NT2/D1 (cell line): Measurements from ENCODE around the gene COX17.

Experiments used
- DNase-seq: peaks from one replicate; pipeline ENCODE4 v3.0.0-alpha.2; 2011; ENCODE audit warnings: low read depth, low spot score
- H3K27me3 ChIP-seq: 2 replicates; pipeline ENCODE4 v1.6.0; 2011; ENCODE audit warnings: mild to moderate bottlenecking; ENCODE audit not compliant: insufficient read length, insufficient read depth
- H3K36me3 ChIP-seq: 2 replicates; pipeline ENCODE4 v1.6.1; 2011; ENCODE audit warnings: mild to moderate bottlenecking, low read length, mixed read lengths; ENCODE audit not compliant: insufficient read depth, insufficient read length
- H3K4me1 ChIP-seq: 2 replicates; pipeline ENCODE4 v1.5.1; 2011; ENCODE audit not compliant: insufficient read depth, insufficient read length
- H3K4me3 ChIP-seq: 2 replicates; pipeline ENCODE4 v1.5.1; 2011; ENCODE audit warnings: low read depth; ENCODE audit not compliant: insufficient read length
- H3K9ac ChIP-seq: 2 replicates; pipeline ENCODE4 v1.6.0; 2011; ENCODE audit warnings: low read depth; ENCODE audit not compliant: insufficient read length
- H3K9me3 ChIP-seq: 2 replicates; pipeline ENCODE4 v1.5.1; 2011; ENCODE audit warnings: mild to moderate bottlenecking, low read length; ENCODE audit not compliant: insufficient read depth
- SUZ12 ChIP-seq: IDR thresholded peaks from 2 replicates; pipeline ENCODE4 v1.6.1; 2011; ENCODE audit not compliant: insufficient read length, insufficient read depth; ENCODE audit errors: extremely low read depth
- YY1 ChIP-seq: IDR thresholded peaks from 2 replicates; pipeline ENCODE4 v1.6.1; 2011; ENCODE audit not compliant: insufficient read length, insufficient read depth
- ZNF274 ChIP-seq: IDR thresholded peaks from 2 replicates; pipeline ENCODE4 v1.6.1; 2011; ENCODE audit warnings: mild to moderate bottlenecking, low read depth, low read length

Gene COX17

GRCh38 chr3:119652306-119653033, 24.7 kb downstream of the COX17 start:
- H3K4me3 ChIP-seq: no peak overlapping the region
- DNase-seq: no peak
- H3K9ac ChIP-seq: no peak overlapping the region
- H3K4me1 ChIP-seq: no peaks in the 10 kb centered on the region
- H3K27me3 ChIP-seq: no peaks in the 10 kb centered on the region
- H3K36me3 ChIP-seq: no peaks in the 10 kb centered on the region
- H3K9me3 ChIP-seq: no peaks in the 10 kb centered on the region
- no peak for TF ChIP-seq YY1
- TF ChIP-seq ZNF274: no peak
- no peak for TF ChIP-seq SUZ12

DNA sequence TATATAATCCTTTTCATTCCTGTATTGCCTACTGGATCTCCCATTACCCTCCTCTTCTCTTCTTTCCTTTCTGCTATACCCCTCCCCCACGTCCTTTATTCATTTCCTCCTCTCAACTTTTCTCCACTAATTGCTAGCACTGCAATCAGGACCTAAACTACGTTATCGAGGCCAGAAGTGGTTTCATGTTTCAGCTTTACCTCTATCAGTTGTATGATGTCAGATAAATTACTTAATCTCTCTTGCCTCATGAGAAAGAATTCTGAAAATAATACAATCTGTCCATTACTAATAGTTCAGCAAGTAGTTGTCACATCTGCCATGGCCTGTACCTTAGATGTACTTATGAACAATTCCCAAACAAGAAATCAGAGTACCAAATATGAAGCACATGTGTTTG, 27.4 kb downstream of the COX17 start:
- no peak for DNase-seq
- Histone ChIP-seq H3K9me3 (no peaks in the 10 kb centered on the region), H3K27me3 (no peaks in the 10 kb centered on the region), H3K4me1 (no peaks in the 10 kb centered on the region), H3K4me3 (no peak overlapping the region), H3K9ac (no peak overlapping the region), H3K36me3 (no peaks in the 10 kb centered on the region)
- no peak for TF ChIP-seq ZNF274
- TF ChIP-seq YY1: no peak
- no peak for TF ChIP-seq SUZ12

- Histone ChIP-seq H3K4me3 (no peak overlapping the region), H3K36me3 (no peaks in the 10 kb centered on the region), H3K4me1 (no peaks in the 10 kb centered on the region), H3K27me3 (no peaks in the 10 kb centered on the region), H3K9me3 (no peaks in the 10 kb centered on the region), H3K9ac (no peak overlapping the region)
- DNase-seq: no peak
- TF ChIP-seq ZNF274: no peak
- no peak for TF ChIP-seq YY1
- no peak for TF ChIP-seq SUZ12
Observed at GRCh38 chr3:119647843-119648575, 29.2 kb downstream of the COX17 start.

DNA sequence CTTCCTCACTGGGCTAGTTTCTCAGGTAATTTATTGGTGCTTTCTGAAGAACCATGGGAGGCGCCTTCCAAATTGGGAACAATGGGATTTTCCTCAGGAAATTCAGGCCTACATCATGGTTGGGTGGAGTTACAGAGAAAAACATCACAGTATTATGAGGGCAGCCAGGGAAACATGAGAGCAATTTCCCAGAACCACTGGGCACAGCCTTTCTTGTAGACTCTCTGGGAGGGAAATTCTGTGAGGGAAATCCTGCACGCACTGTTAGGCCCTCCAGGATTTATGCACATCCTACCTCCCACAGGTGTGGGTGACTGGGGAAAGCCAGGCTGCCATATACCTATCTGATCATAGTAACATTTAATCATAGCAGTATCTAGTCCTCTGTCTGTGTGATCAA, 30.0 kb downstream of the COX17 start:
- H3K27me3 ChIP-seq: no peaks in the 10 kb centered on the region
- H3K9me3 ChIP-seq: no peaks in the 10 kb centered on the region
- TF ChIP-seq SUZ12 (no peak), YY1 (no peak)
- no peak overlapping the region for H3K4me3 ChIP-seq
- no peak for DNase-seq
- H3K36me3 ChIP-seq: no peaks in the 10 kb centered on the region
- H3K9ac ChIP-seq: no peak overlapping the region
- no peaks in the 10 kb centered on the region for H3K4me1 ChIP-seq

- no peak for DNase-seq
- no peaks in the 10 kb centered on the region for H3K4me1 ChIP-seq
- TF ChIP-seq ZNF274: no peak
- no peak for TF ChIP-seq SUZ12
- no peak overlapping the region for H3K9ac ChIP-seq
- peaks cover 6% of the 10 kb centered on the region; the same call in 1 of the 2 replicates for H3K9me3 ChIP-seq
- no peaks in the 10 kb centered on the region for H3K27me3 ChIP-seq
- H3K36me3 ChIP-seq: no peaks in the 10 kb centered on the region
- no peak overlapping the region for H3K4me3 ChIP-seq
Observed at GRCh38 chr3:119645813-119646212, 31.4 kb downstream of the COX17 start.

DNA sequence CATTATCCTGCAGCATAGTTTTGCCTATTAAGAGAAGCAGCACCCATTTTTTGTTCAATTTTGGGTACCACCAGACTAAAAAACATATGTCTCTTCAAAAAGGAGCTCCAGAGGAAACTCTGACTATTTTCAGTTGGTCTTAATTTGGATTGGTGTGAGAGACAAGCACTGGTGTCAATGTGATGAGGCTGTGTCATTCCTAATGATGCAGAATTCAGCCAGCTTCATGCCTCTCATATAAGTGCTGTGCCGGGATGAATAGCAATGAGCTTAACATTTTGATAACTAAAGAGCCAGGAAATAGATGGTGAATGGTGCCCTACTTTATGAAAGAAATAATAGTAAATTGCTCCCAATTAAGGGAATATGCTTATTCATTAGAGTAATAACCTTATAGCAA, 32.7 kb downstream of the COX17 start:
- Histone ChIP-seq H3K4me3 (no peak overlapping the region), H3K9me3 (peaks cover 6% of the 10 kb centered on the region; the same call in 1 of the 2 replicates), H3K36me3 (no peaks in the 10 kb centered on the region), H3K9ac (no peak overlapping the region), H3K4me1 (no peaks in the 10 kb centered on the region), H3K27me3 (no peaks in the 10 kb centered on the region)
- TF ChIP-seq ZNF274: no peak
- TF ChIP-seq YY1: no peak
- no peak for TF ChIP-seq SUZ12
- no peak for DNase-seq

DNA sequence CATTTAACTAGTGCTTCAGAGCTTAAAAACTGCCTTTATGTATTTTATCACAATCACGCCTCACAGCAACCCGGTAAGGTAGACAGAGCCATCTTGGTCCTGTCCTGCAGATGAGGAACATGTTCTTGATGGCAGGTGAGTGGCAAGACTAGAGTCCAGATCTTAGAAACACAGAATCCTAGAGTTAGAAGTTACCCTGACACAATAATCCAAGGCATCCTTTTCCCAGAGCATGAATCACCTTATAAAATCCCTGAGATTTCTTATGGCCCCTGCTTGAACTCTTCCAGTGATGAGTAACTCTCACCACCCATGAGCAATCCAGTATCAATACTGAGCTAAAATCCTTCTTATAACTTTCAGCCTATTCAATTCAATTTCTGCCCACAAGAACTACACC, 33.7 kb downstream of the COX17 start:
- no peak overlapping the region for H3K4me3 ChIP-seq
- no peak for DNase-seq
- TF ChIP-seq ZNF274: no peak
- no peak for TF ChIP-seq SUZ12
- TF ChIP-seq YY1: no peak
- no peak overlapping the region for H3K9ac ChIP-seq
- H3K9me3 ChIP-seq: peaks cover 6% of the 10 kb centered on the region; the same call in 1 of the 2 replicates
- no peaks in the 10 kb centered on the region for H3K27me3 ChIP-seq
- no peaks in the 10 kb centered on the region for H3K36me3 ChIP-seq
- no peaks in the 10 kb centered on the region for H3K4me1 ChIP-seq
